GM12891 (cell line): ENCODE measurements around the gene TMEM38A.

Experiments used
- PAX5 ChIP-seq: IDR thresholded peaks from 2 replicates; pipeline ENCODE4 v1.6.1; 2011; ENCODE audit warnings: low read length, moderate library complexity, mild to moderate bottlenecking; ENCODE audit not compliant: insufficient read depth, severe bottlenecking
- POLR2A ChIP-seq: IDR thresholded peaks from 2 replicates; pipeline ENCODE4 v1.6.1; 2011; ENCODE audit warnings: low read depth, low read length, control low read depth
- POLR2AphosphoS5 ChIP-seq: IDR thresholded peaks from 2 replicates; pipeline ENCODE4 v1.6.1; 2011; ENCODE audit warnings: low read depth, low read length, control low read depth
- SPI1 ChIP-seq: IDR thresholded peaks from 2 replicates; pipeline ENCODE4 v1.6.1; 2011; ENCODE audit warnings: low read depth, low read length, control low read depth
- TAF1 ChIP-seq: IDR thresholded peaks from 2 replicates; pipeline ENCODE4 v1.6.1; 2011; ENCODE audit warnings: low read depth, low read length, control low read depth

- TF ChIP-seq SPI1 = no peak
- TF ChIP-seq POLR2AphosphoS5 = no peak
- no peak for TF ChIP-seq POLR2A
- no peak for TF ChIP-seq TAF1
- TF ChIP-seq PAX5 = no peak
Observed at GRCh38 chr19:16615808-16616207, 45.1 kb upstream of the TMEM38A start.
